Upper lobe of left lung (tissue), 4 donors: ENCODE results near the gene RUNX1.

ENCODE experiments used
- POLR2A ChIP-seq, 4 donors: fragments of 450-650 bp; IDR thresholded peaks; one replicate each; pipeline ENCODE4 v1.5.1; 2016 to 2017; ENCODE audit warnings: antibody characterized with exemption in 4 of 4, mild to moderate bottlenecking in 2 of 4
- POLR2AphosphoS5 ChIP-seq, 2 donors: sonication (generic); formaldehyde crosslinking; IDR thresholded peaks; one replicate each; pipeline ENCODE4 v1.5.1; 2017; ENCODE audit warnings: antibody characterized with exemption in 2 of 2
- TF ChIP-seq, protein P1 (sequence below), 6 experiments: fragments of 450-650 bp in 4 of 6; fragments of 200-600 bp in 2 of 6; sonication (generic) in 2 of 6; IDR thresholded peaks; one replicate each; pipeline ENCODE4 v1.5.1; 2016 to 2019; ENCODE audit warnings: antibody characterized with exemption in 6 of 6

- TF ChIP-seq, protein P1, sequence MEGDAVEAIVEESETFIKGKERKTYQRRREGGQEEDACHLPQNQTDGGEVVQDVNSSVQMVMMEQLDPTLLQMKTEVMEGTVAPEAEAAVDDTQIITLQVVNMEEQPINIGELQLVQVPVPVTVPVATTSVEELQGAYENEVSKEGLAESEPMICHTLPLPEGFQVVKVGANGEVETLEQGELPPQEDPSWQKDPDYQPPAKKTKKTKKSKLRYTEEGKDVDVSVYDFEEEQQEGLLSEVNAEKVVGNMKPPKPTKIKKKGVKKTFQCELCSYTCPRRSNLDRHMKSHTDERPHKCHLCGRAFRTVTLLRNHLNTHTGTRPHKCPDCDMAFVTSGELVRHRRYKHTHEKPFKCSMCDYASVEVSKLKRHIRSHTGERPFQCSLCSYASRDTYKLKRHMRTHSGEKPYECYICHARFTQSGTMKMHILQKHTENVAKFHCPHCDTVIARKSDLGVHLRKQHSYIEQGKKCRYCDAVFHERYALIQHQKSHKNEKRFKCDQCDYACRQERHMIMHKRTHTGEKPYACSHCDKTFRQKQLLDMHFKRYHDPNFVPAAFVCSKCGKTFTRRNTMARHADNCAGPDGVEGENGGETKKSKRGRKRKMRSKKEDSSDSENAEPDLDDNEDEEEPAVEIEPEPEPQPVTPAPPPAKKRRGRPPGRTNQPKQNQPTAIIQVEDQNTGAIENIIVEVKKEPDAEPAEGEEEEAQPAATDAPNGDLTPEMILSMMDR (IDR thresholded peaks at IDR 0.05), result no peak
- TF ChIP-seq POLR2A (IDR thresholded peaks at IDR 0.05) (no peak), POLR2AphosphoS5 (IDR thresholded peaks at IDR 0.05) (no peak)
These were observed 13.5 kb downstream of the RUNX1 start for GRCh38 chr21:35035581-35035980.
